ENCODE results near the gene NAT9. TPM values are rescaled to one million over a fixed set of nuclear protein-coding genes. Genes with fewer than 3 reads are reported as not detected.

NAT9 gene
- total RNA-seq, 6 experiments from 2014 or later, result 10.0 to 23.0 (median 16.3) TPM

- no peak overlapping the region for H3K4me3 ChIP-seq
- no peaks in the 10 kb centered on the region for H3K27me3 ChIP-seq
- 80% methylated on average over 4 of the region's 13 CpGs for WGBS (ENCODE audit: insufficient coverage, low coverage, low lambda C conversion rate, missing lambda C conversion rate)
- no peak for DNase-seq
- intact Hi-C loops (cut with DNase I), result no loop called here
- H3K27ac ChIP-seq, result no peak overlapping the region
- ATAC-seq, result no peak
- TF ChIP-seq, protein P1, sequence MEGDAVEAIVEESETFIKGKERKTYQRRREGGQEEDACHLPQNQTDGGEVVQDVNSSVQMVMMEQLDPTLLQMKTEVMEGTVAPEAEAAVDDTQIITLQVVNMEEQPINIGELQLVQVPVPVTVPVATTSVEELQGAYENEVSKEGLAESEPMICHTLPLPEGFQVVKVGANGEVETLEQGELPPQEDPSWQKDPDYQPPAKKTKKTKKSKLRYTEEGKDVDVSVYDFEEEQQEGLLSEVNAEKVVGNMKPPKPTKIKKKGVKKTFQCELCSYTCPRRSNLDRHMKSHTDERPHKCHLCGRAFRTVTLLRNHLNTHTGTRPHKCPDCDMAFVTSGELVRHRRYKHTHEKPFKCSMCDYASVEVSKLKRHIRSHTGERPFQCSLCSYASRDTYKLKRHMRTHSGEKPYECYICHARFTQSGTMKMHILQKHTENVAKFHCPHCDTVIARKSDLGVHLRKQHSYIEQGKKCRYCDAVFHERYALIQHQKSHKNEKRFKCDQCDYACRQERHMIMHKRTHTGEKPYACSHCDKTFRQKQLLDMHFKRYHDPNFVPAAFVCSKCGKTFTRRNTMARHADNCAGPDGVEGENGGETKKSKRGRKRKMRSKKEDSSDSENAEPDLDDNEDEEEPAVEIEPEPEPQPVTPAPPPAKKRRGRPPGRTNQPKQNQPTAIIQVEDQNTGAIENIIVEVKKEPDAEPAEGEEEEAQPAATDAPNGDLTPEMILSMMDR (IDR thresholded peaks at IDR 0.05), result no peak
- TF ChIP-seq POLR2A (IDR thresholded peaks at IDR 0.05), result no peak
- no peaks in the 10 kb centered on the region for H3K4me1 ChIP-seq
- no peaks in the 10 kb centered on the region for H3K9me3 ChIP-seq
- H3K36me3 ChIP-seq, result no peaks in the 10 kb centered on the region
Measured at GRCh38 chr17:74821655-74822334, 45.6 kb upstream of the NAT9 start.

GRCh38 chr17:74819801-74820436, 43.8 kb upstream of the NAT9 start:
- Histone ChIP-seq H3K4me1 (no peaks in the 10 kb centered on the region), H3K27me3 (no peaks in the 10 kb centered on the region), H3K36me3 (no peaks in the 10 kb centered on the region), H3K27ac (no peak overlapping the region), H3K4me3 (no peak overlapping the region), H3K9me3 (no peaks in the 10 kb centered on the region)
- TF ChIP-seq POLR2A (IDR thresholded peaks at IDR 0.05), result no peak
- TF ChIP-seq, protein P1 (IDR thresholded peaks at IDR 0.05), result no peak
- no peak for ATAC-seq
- intact Hi-C loops (cut with DNase I), result no loop called here
- WGBS (ENCODE audit: insufficient coverage, low coverage, low lambda C conversion rate, missing lambda C conversion rate), result 100% methylated on average over 3 of the region's 16 CpGs
- no peak for DNase-seq

GRCh38 chr17:74818291-74818938, 42.3 kb upstream of the NAT9 start:
- no peaks in the 10 kb centered on the region for H3K36me3 ChIP-seq
- H3K27ac ChIP-seq, result no peak overlapping the region
- 92% methylated on average over 6 of the region's 16 CpGs for WGBS (ENCODE audit: insufficient coverage, low coverage, low lambda C conversion rate, missing lambda C conversion rate)
- H3K9me3 ChIP-seq, result no peaks in the 10 kb centered on the region
- DNase-seq (no peak), ATAC-seq (no peak)
- no peak overlapping the region for H3K4me3 ChIP-seq
- TF ChIP-seq, protein P1 (IDR thresholded peaks at IDR 0.05), result no peak
- TF ChIP-seq POLR2A (IDR thresholded peaks at IDR 0.05), result no peak
- no peaks in the 10 kb centered on the region for H3K4me1 ChIP-seq
- H3K27me3 ChIP-seq, result no peaks in the 10 kb centered on the region
- intact Hi-C loops (cut with DNase I), result no loop called here

GRCh38 chr17:74816905-74817620, 40.9 kb upstream of the NAT9 start:
- no peaks in the 10 kb centered on the region for H3K4me1 ChIP-seq
- no peaks in the 10 kb centered on the region for H3K9me3 ChIP-seq
- intact Hi-C loops (cut with DNase I), result no loop called here
- TF ChIP-seq, protein P1 (IDR thresholded peaks at IDR 0.05), result no peak
- no peak for TF ChIP-seq POLR2A (IDR thresholded peaks at IDR 0.05)
- H3K27me3 ChIP-seq, result no peaks in the 10 kb centered on the region
- no peak overlapping the region for H3K4me3 ChIP-seq
- WGBS (ENCODE audit: insufficient coverage, low coverage, low lambda C conversion rate, missing lambda C conversion rate), result 60% methylated on average over 1 of the region's 18 CpGs
- DNase-seq (no peak), ATAC-seq (no peak)
- no peaks in the 10 kb centered on the region for H3K36me3 ChIP-seq
- no peak overlapping the region for H3K27ac ChIP-seq

All from right lobe of liver (tissue), 6 donors.